ENCODE measurements around the gene PHLPP2. TPM values are rescaled to one million over a fixed set of nuclear protein-coding genes. Genes with fewer than 3 reads are reported as not detected.

Gene PHLPP2
- total and polyA plus RNA-seq, 7 donors: 0.96 to 5.2 (median 3.7) TPM

DNA sequence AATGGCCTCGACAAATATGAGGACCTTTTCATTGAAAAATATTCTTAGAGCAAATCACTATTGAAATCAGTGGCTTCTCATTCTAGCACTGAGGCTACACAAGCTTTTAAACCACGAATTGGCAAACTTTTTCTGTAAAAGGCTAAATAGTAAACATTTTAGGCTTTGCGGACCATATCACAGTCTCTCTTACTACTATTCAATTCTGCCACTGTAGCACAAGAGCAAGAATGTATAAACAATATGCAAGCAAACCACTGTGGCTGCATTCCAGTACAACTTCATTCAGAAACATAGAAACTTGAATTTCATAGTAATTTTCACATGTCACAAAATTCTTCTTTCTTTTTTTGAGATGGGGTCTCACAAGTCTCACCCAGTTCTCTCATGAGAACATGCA, 49.1 kb downstream of the PHLPP2 start:
- intact Hi-C loops (cut with DNase I): no loop called here
- Histone ChIP-seq H3K27me3 (ENCODE audit: insufficient read depth in 3 of 3, low read length in 2 of 3) (no peaks in the 10 kb centered on the region), H3K4me1 (no peaks in the 10 kb centered on the region), H3K4me3 (no peak overlapping the region), H3K27ac (no peak overlapping the region), H3K36me3 (ENCODE audit: insufficient read depth in 1 of 2, low read depth in 1 of 2) (peaks cover 0 to 95% of the 10 kb centered on the region in 2 donors), H3K9me3 (no peaks in the 10 kb centered on the region)
- ATAC-seq (no peak), DNase-seq (no peak)
- no peak for TF ChIP-seq CTCF (IDR thresholded peaks at IDR 0.05)
- 95 to 100% (median 98%) methylated on average over 3 of the region's 3 CpGs for WGBS, 3 donors

GRCh38 chr16:71674229-71674628, 50.3 kb downstream of the PHLPP2 start:
- Histone ChIP-seq H3K27me3 (ENCODE audit: insufficient read depth in 3 of 3, low read length in 2 of 3) (no peaks in the 10 kb centered on the region), H3K4me3 (no peak overlapping the region), H3K9me3 (no peaks in the 10 kb centered on the region), H3K36me3 (ENCODE audit: insufficient read depth in 1 of 2, low read depth in 1 of 2) (peaks cover 0 to 95% of the 10 kb centered on the region in 2 donors), H3K4me1 (no peaks in the 10 kb centered on the region), H3K27ac (no peak overlapping the region)
- no peak for TF ChIP-seq CTCF (IDR thresholded peaks at IDR 0.05)
- no peak for DNase-seq
- intact Hi-C loops (cut with DNase I): no loop called here
- ATAC-seq: no peak
- 99% methylated on average over 2 of the region's 2 CpGs for WGBS, 3 donors

DNA sequence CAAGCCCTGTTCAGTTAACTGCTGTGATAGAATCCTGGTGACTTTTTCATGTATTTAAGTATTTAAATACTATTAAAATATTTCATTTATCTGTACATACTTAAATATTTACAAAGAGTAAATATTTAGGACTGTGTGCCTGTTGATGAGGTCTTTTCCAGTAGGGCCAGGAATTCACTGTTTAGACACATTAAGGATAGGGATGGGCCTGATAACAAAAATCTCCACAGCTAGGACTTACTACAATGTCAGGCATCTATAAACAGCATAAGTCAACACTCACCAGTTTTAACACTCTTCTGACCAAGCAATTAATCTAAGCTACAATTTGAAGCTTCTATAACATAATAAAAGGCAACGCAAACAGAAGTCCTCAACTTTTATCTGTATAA, 50.9 kb downstream of the PHLPP2 start:
- H3K27me3 ChIP-seq (ENCODE audit: insufficient read depth in 3 of 3, low read length in 2 of 3): no peaks in the 10 kb centered on the region
- no peak overlapping the region for H3K4me3 ChIP-seq
- WGBS, 3 donors: 95 to 100% (median 98%) methylated on average over 1 of the region's 1 CpG
- no peaks in the 10 kb centered on the region for H3K4me1 ChIP-seq
- no peak for ATAC-seq
- TF ChIP-seq CTCF (IDR thresholded peaks at IDR 0.05): no peak
- peaks cover 0 to 95% of the 10 kb centered on the region in 2 donors for H3K36me3 ChIP-seq (ENCODE audit: insufficient read depth in 1 of 2, low read depth in 1 of 2)
- intact Hi-C loops (cut with DNase I): no loop called here
- H3K9me3 ChIP-seq: no peaks in the 10 kb centered on the region
- H3K27ac ChIP-seq: no peak overlapping the region
- no peak for DNase-seq

- TF ChIP-seq CTCF (IDR thresholded peaks at IDR 0.05): no peak
- ATAC-seq (no peak), DNase-seq (no peak)
- 91 to 98% (median 94%) methylated on average over 5 of the region's 5 CpGs for WGBS, 3 donors
- Histone ChIP-seq H3K27me3 (ENCODE audit: insufficient read depth in 3 of 3, low read length in 2 of 3) (no peaks in the 10 kb centered on the region), H3K27ac (no peak overlapping the region), H3K9me3 (no peaks in the 10 kb centered on the region), H3K36me3 (ENCODE audit: insufficient read depth in 1 of 2, low read depth in 1 of 2) (peaks cover 0 to 95% of the 10 kb centered on the region in 2 donors), H3K4me3 (no peak overlapping the region), H3K4me1 (no peaks in the 10 kb centered on the region)
- intact Hi-C loops (cut with DNase I): no loop called here
These were observed 51.5 kb downstream of the PHLPP2 start for GRCh38 chr16:71672803-71673581.

DNA sequence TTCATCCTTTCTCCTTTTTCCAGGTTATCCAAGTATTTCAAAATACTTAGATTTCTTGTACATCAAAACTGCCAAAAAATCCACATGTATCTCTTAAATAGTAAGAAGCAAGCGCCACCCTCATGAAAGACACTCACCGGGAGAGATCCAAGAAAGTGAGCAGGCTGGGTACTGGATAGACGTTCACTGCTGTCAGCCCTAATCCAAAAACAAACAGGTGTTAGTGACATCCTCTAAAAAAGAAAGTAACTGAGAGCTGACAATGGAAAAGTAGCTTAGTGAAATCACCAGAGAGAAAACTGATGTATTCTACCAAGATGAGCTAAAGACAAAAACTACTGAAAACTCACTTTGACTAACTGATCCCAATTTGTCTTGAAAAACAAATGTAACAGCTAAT, 52.4 kb downstream of the PHLPP2 start:
- intact Hi-C loops (cut with DNase I): no loop called here
- H3K9me3 ChIP-seq: no peaks in the 10 kb centered on the region
- H3K27me3 ChIP-seq (ENCODE audit: insufficient read depth in 3 of 3, low read length in 2 of 3): no peaks in the 10 kb centered on the region
- ATAC-seq: no peak
- no peak overlapping the region for H3K4me3 ChIP-seq
- H3K36me3 ChIP-seq (ENCODE audit: insufficient read depth in 1 of 2, low read depth in 1 of 2): peaks cover 0 to 95% of the 10 kb centered on the region in 2 donors
- H3K27ac ChIP-seq: no peak overlapping the region
- no peak for TF ChIP-seq CTCF (IDR thresholded peaks at IDR 0.05)
- no peaks in the 10 kb centered on the region for H3K4me1 ChIP-seq
- 59 to 65% (median 61%) methylated on average over 3 of the region's 3 CpGs for WGBS, 3 donors
- DNase-seq: no peak
